HG03066 (cell line): ENCODE data around the gene TMCO4.

Source experiments
- ATAC-seq: cut with Tn5 transposase; IDR thresholded peaks from one replicate; pipeline ENCODE4 v1.9.1; 2021; ENCODE audit warnings: low read depth; ENCODE audit not compliant: unreplicated experiment

TMCO4 gene

DNA sequence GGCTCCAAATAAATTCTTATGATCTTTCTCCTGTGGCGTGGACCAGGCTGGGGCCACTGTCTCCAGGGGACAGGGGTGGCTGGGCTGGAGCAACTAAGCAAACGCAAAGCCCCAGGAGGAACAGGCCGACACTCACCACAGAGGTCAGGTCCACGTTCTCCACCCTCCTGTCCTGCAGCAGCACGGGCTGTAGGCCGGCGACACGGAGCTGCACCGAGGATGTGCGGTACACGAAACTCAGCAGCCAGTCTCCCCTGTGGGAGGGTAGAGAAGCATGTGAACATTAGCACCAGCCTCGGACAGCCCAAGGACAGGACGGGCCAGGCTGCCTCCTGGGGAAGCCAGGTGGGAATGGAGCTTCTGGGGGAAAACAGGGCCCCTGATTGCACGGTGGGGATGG is 105.4 kb downstream of the TMCO4 start:
- no peak for ATAC-seq

DNA sequence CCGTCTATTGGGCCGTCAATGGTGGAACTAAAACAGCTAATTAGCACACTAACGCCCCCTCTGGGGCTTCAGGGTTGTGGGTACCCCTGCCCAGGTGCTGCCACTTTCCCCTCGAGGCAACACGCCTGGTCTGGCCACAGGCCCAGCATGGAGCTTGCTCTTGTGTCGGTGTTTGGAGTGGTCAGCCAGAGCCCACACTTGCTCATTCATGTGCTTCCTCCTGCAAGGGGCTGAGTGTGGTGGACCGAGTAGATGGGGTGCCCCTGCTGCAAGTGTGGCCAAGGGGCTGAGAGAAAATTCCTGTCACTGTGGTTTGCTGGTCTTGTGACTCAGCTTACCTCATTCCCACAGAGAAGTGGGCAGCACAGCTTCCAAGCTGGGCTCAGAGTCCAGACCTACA is 109.4 kb downstream of the TMCO4 start:
- ATAC-seq: no peak

DNA sequence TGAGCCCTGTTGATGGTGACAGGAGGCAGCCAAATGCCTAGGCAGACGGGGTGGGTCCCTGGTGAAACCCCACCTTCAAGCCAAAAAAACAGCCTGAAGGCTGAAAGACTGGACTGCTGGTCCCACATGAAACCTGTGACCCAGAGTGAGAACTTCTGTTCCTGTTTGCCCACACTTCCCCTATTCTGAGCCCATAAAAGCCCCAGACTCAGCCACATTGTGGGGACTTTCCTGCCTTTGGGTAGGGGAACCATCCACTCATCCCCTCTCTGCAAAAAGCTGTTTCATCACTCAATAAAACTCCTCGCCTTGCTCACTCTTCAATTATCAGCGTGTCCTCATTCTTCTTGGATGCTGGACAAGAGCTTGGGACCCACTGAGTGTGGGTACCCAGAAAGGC is 109.9 kb downstream of the TMCO4 start:
- no peak for ATAC-seq

DNA sequence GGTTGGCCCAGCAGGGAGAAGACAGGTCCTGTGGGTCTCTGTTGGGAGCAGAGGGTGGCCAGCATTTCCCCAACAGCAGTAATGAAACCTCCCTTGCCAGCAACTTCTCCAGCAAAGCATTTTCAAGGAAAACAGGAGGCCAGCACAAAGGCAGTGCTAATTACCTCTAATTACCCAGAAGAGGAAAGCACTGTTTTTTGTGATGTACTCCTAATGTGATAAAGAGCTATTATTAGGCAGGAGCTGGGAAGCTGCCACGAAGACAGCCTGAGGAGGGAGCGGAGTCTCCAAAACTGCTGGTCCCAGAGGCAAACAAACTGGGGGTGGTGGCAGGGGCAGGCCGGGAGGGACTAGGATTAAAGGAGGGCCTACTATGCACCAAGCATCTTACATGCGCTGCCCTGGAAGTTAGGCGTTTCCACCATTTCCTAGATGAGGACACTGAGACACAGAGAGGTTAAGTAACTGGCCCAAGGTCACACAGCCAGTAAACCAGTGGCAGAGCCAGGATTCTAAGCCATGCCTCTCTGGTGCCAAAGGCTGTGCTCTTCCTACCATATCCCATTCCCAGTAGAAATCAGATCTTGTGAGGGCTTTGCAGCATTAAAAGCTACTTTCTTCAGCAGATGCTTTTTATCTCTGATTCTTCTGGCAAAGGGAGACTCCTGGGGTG is 110.5 kb downstream of the TMCO4 start:
- no peak for ATAC-seq

DNA sequence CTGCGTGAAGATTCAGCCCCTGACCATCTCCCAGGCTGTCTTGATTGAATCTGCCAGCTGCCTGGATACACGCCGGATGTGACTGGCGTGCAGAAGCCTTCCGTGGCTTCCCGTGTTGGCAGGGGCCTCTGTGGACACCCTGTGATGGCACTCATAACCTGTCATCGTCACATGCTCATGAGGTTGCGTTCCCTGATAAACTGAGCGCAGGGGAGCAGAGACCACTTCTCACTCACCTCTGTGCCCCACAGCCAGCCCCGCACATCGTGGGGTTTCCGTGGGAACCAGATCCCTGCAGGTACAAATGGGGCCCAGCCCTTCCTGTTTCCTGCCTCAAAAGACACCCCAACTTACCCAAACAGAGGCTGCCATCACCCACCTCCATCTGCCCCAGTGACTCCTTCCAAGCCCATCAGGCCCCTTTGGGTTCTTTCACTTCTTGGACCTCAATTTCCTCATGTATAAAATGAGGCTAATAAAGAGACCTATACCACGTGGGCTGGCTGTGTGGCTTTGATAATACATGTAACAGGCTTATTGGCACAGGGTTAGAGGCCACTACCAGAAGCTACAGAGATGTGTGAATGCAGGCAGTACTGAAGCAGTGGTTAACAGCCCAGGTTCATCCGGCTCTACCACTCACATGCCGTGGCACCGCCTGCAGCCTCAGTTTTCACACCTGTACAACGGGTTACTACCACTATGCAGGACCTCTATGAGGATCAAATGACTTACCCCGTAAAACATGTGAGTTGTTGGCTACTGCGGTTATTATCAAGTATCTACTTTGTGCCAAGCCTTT is 111.5 kb downstream of the TMCO4 start:
- no peak for ATAC-seq

DNA sequence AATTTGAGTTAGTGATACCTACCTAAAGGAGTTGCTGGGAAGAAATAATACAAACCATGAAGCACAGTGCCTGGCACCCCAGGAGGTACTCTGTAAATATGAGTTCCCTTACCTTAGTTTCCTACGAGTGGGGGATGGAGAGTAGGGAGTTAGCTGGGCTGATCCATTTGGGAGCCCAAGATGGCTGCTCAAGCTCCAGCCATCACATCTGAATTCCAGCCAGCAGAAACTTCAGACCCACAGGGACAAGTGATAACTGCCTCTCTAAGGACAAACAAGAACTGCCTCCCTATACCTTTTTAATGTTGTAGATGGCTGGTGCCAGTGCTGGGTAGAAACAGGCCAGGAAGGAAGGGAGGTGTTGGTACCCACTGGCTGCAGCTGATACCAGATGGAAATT is 112.3 kb downstream of the TMCO4 start:
- no peak for ATAC-seq

DNA sequence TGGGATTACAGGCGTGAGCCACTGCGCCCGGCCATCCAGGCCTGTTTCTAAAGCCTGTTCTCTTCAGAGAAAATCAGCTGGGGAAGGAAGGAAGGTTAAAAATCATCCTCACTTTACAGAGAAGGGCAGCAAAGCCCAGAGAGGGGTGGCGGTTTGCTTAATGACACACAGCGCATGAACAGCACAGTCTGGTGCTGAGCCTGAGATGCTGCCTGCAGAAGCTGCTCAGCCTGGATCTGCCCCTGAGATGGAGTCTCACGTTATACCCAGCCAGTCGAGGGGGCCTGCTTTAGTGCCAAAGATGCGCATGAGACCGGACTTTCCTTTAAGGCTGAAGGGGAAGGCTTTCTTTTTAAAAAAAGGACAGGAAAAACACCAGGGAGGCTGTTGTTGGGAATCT is 113.7 kb downstream of the TMCO4 start:
- no peak for ATAC-seq

DNA sequence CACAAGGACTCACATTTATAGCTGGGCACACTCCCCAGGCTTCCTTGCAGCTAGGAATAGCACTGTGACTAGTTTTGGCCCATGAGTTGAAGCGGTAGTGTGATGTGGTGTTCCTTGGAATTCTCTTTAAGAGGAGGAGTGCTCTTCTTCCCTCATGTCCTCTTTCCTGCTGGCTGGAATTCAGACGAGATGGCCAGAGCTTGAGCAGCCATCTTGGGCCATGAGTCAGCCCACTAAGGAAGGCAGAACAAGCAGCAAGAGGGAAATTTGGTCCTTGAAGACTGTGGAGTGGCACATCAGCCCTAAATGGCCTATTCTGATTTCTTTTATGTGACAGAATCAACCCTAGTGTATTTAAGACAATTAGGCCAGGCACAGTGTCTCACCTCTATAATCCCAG is 115.0 kb downstream of the TMCO4 start:
- no peak for ATAC-seq

DNA sequence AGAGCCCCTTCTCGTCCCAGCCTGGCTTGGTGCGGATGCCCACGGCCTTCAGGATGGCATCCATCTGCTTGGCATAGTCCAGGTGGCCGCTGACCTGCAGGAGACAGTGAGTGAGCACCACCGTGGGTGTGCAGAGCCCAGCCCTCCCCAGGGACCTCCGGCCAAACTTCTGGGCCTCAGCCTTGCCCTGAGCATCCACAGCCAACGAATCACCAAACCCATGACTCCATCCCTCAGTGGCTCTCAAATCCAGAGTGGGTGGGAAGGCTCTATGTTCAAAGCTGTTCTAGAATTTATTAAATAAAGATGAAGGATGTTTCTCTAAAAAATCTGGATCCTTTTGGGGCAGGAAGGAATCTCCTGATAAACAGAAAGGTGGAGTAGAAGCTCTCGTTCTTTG is 116.4 kb downstream of the TMCO4 start:
- ATAC-seq: no peak

DNA sequence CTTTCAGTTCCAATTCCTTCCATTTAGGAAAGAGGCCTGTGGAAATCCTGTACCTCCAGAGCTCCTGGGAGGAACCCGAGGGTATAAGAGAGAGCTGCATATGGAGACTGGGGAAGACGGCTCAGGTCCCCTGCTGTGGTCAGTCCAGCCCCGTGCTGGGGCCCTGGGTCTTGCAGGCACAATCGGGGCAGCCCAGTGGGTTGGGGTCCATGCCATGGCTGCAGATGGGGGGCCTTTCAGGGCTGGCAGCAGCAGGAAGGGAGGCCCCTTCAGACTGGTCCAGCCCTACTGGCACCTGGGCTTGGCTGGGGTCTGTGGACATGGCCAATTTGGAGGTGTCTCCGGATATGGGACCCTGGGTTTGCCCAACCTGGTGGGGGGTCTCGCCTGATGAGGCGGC is 116.8 kb downstream of the TMCO4 start:
- no peak for ATAC-seq

DNA sequence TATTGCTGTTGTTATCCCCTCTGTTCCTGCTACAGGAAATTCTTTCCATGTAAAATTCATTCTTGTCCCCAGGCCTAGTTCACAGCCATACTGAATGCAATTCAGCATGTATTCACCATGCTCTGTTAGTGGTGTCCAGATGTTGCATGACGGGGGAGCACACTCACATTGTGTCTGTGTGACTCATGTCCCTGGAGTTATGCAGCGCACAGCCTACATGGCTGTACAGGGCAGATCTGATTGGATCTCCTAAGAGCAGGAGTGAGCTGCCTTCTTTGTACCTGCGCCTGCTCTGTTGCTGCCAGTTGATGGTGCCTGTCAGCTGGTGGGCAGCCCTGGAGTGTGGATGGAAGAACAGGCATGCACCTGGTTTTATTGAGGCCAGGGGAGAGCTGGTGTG is 117.5 kb downstream of the TMCO4 start:
- ATAC-seq: no peak

DNA sequence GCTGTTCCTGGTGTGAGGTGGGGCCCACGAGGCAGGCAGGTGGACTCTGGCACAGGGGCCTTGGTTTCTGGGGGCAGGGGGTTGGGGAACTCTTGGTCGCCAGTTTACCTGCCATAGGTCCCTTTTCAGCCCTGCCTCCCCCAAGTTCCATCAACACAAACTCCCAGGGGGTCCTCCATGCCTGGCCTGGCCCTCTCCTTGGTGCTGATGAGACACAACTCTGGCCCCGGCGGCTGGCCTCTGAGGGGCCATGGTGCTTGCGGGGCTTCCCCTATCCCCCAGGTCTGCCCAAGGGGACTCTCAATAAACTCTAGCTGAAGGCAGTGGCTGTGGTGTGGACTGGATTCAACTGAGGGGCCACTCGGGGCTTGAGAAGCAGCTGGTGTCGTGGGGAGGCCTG is 119.1 kb downstream of the TMCO4 start:
- ATAC-seq: no peak

DNA sequence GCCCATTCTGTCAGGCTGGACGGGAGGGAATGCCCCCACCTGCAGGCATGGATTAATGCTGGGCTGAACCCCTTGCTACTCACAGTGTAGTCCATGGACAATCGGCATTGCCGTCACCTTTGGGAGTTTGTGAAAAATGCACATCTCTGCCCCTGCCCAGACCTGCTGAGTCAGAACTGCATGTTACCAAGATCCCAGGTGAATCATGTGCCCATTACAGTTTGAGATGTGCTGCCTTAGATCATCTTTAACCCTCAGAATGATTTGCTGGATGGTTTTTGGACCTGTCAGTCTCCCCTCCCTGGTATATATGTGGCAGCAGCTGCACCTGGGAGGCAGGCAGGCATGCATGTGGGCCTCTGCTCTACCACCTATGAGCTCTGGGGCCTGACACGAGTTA is 120.0 kb downstream of the TMCO4 start:
- ATAC-seq: no peak

DNA sequence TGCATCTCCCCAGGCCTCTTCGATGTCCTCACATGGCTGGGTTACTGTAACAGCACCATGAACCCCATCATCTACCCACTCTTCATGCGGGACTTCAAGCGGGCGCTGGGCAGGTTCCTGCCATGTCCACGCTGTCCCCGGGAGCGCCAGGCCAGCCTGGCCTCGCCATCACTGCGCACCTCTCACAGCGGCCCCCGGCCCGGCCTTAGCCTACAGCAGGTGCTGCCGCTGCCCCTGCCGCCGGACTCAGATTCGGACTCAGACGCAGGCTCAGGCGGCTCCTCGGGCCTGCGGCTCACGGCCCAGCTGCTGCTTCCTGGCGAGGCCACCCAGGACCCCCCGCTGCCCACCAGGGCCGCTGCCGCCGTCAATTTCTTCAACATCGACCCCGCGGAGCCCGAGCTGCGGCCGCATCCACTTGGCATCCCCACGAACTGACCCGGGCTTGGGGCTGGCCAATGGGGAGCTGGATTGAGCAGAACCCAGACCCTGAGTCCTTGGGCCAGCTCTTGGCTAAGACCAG is 120.7 kb downstream of the TMCO4 start:
- no peak for ATAC-seq

DNA sequence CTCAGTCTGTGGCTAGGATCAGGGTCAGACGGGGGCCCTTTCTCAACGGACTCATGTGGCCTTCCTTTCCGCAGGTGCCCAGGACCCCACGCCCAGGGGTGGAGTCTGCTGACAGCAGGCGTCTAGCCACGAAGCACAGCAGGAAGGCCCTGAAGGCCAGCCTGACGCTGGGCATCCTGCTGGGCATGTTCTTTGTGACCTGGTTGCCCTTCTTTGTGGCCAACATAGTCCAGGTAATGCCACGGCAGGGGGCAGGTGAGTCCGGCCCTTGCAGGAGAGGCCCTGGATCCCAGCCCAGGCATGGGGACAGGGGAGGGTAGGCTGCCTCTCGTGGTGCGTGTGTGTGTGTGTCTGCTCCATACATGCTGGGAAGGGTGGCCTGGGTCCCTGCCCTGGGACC is 121.2 kb downstream of the TMCO4 start:
- no peak for ATAC-seq

DNA sequence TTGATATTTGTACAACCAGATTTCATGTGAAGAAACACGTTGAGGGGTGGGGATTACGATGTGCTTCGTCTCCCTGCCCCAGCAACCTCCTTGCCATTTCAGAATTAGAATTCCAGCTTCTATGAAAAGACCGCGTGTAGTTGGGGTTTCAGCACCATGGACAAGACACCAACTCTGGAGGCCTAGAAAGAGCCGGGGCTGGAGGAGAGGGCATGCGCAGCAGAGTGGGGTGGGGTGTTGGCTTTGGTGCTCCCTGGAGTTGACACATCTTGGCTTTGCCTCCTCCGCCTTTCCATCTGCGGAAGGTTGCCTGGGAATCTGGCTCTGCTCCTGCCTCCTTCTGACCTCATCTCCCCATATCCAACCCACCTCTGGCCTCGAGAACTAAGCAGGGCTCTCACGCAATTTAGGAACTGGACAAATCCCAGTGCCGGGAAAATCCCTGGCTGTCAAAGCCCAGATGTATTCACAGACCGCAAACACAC is 123.2 kb downstream of the TMCO4 start:
- ATAC-seq: no peak

DNA sequence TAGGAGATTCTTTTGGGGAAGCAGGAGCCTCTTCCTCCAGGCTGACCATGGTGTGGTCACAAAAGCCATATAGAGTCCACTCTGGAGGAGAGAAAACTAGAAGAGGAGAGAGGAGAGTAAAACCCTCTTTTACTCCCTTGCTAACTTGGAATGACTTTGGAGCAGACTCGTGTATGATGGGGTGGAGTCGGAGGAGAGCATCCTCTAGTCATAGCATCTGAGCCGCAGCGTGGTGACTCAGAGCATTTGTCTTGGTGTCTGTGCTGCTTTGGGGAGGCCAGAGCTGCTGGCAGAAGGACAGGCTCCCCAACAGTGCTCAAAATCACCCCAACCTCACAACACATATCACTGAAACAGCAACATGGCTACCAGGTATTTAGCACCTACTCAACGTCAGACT is 123.9 kb downstream of the TMCO4 start:
- ATAC-seq: no peak

DNA sequence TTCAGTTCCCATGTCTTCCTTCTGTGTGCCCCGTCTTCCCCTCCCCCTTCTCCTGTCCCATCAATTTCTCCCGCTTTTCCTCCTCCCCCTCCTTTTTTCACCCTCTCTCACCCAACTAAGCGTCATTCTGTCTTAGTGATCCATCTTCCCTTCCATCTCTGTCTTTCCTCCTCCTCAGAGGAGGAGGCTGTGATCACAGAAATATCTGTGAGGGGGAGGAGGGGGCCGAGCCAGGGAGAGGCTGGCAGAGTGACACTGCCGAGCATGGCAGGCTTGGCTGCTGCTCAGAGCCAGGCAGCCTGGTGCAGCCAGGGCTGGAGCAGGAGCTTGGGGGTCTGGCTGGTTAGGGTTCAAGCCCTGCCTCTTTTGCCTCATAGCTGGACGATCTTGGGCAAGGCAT is 127.5 kb downstream of the TMCO4 start:
- no peak for ATAC-seq

DNA sequence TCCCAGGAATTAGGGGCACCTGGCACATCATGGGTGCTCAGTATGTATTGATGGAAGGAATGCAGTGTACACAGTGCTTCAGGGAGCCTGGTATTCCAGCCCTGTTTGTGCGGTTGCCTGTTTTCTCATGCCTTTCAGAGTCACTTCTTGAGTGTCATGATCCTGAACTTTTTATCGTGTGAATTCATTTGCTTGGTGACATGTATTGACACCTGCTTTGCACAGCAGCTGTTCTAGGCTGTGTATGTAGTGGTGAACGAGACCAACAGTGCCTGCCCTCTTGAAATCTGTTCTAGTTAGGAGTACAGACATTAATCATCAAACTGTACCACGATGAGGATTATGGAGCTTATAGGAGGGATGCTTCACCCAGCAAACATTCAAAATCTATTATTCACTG is 128.9 kb downstream of the TMCO4 start:
- ATAC-seq: no peak

DNA sequence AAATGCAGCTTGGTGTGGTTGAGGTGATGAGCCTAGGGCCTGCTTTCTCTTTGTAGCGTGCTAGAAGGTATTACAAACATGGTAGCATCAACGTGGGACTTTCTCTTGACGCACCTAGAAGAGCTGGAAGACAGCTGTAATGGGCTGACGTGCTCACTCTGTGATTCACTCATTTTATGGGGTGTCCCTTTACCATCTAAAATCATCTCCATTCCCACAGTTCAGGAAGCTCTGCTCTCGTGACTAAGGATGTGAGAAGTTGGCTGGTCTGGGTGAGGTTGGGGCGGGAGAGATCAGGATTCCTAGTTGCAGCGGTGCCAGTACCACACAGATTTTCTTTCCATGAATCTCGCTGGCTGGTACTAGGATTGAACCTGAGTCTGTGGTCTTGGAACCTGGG is 130.8 kb downstream of the TMCO4 start:
- no peak for ATAC-seq

DNA sequence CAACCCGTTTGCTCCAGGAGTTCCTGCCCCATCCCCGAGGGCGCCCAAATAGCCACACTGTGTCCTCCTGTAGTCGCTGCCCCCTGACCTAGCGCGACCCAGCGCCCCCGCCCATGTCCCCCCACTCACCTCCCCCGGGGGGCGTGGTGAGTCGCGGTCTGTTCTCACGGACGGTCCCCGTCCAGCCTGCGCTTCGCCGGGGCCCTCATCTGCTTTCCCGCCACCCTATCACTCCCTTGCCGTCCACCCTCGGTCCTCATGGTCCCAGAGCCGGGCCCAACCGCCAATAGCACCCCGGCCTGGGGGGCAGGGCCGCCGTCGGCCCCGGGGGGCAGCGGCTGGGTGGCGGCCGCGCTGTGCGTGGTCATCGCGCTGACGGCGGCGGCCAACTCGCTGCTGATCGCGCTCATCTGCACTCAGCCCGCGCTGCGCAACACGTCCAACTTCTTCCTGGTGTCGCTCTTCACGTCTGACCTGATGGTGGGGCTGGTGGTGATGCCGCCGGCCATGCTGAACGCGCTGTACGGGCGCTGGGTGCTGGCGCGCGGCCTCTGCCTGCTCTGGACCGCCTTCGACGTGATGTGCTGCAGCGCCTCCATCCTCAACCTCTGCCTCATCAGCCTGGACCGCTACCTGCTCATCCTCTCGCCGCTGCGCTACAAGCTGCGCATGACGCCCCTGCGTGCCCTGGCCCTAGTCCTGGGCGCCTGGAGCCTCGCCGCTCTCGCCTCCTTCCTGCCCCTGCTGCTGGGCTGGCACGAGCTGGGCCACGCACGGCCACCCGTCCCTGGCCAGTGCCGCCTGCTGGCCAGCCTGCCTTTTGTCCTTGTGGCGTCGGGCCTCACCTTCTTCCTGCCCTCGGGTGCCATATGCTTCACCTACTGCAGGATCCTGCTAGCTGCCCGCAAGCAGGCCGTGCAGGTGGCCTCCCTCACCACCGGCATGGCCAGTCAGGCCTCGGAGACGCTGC is 133.9 kb downstream of the TMCO4 start:
- ATAC-seq: no peak
